Loucy (cell line): ENCODE measurements around the gene CLIP3.

ENCODE experiments used
- H2AFZ ChIP-seq: fragments of 200-600 bp; sonication (generic); 2 replicates; pipeline ENCODE4 v1.6.0; 2016; ENCODE audit warnings: antibody characterized with exemption, mild to moderate bottlenecking, low read length, moderate library complexity
- H3F3A ChIP-seq: fragments of 200-600 bp; 2 replicates; pipeline ENCODE4 v1.6.0; 2016; ENCODE audit warnings: antibody characterized with exemption, low read depth, mild to moderate bottlenecking
- H3K27me3 ChIP-seq: fragments of 200-600 bp; sonication (generic); 2 replicates; pipeline ENCODE4 v1.6.1; 2014; ENCODE audit warnings: low read length, mild to moderate bottlenecking; ENCODE audit not compliant: insufficient read depth, poor library complexity, severe bottlenecking
- H3K36me3 ChIP-seq: fragments of 200-600 bp; sonication (generic); 2 replicates; pipeline ENCODE4 v1.6.1; 2016; ENCODE audit warnings: low read length; ENCODE audit not compliant: insufficient read depth
- H3K4me1 ChIP-seq: fragments of 200-600 bp; sonication (generic); 2 replicates; pipeline ENCODE4 v1.5.1; 2014; ENCODE audit warnings: low read length, mild to moderate bottlenecking; ENCODE audit not compliant: insufficient read depth, poor library complexity, severe bottlenecking
- H3K4me2 ChIP-seq: fragments of 200-600 bp; sonication (generic); 2 replicates; pipeline ENCODE4 v1.6.0; 2014; ENCODE audit warnings: antibody characterized with exemption, low read length, low read depth, mild to moderate bottlenecking; ENCODE audit not compliant: poor library complexity, severe bottlenecking
- H3K4me3 ChIP-seq: fragments of 200-600 bp; sonication (generic); 2 replicates; pipeline ENCODE4 v1.5.1; 2014; ENCODE audit warnings: low read length, mild to moderate bottlenecking, mixed read lengths; ENCODE audit not compliant: poor library complexity, severe bottlenecking
- H3K79me2 ChIP-seq: fragments of 200-600 bp; sonication (generic); 2 replicates; pipeline ENCODE4 v1.6.1; 2014; ENCODE audit warnings: low read length; ENCODE audit not compliant: insufficient read depth
- H3K9ac ChIP-seq: fragments of 200-600 bp; sonication (generic); 2 replicates; pipeline ENCODE4 v1.6.0; 2014; ENCODE audit warnings: mild to moderate bottlenecking, low read depth, low read length, moderate library complexity; ENCODE audit not compliant: poor library complexity, severe bottlenecking
- H3K9me2 ChIP-seq: fragments of 200-600 bp; sonication (generic); replicated peaks from 2 replicates; pipeline ENCODE4 v1.6.1; 2016; ENCODE audit warnings: low read depth, low read length, mixed read lengths
- H3K9me3 ChIP-seq: fragments of 200-600 bp; sonication (generic); 2 replicates; pipeline ENCODE4 v1.6.1; 2014; ENCODE audit warnings: mild to moderate bottlenecking, antibody characterized with exemption, low read length, low read depth; ENCODE audit not compliant: insufficient read depth
- H4K20me1 ChIP-seq: fragments of 200-600 bp; sonication (generic); 2 replicates; pipeline ENCODE4 v1.6.0; 2014; ENCODE audit warnings: antibody characterized with exemption, low read length, mild to moderate bottlenecking; ENCODE audit not compliant: insufficient read depth, poor library complexity, severe bottlenecking
- CTCF ChIP-seq: fragments of 200-600 bp; sonication (generic); conservative IDR thresholded peaks from 2 replicates; pipeline ENCODE4 v1.5.1; 2014; ENCODE audit warnings: mild to moderate bottlenecking, antibody characterized with exemption, low read length
- EZH2phosphoT487 ChIP-seq: fragments of 200-600 bp; IDR thresholded peaks from 2 replicates; pipeline ENCODE4 v1.6.1; 2018; ENCODE audit warnings: antibody characterized with exemption, mild to moderate bottlenecking, moderate library complexity, borderline replicate concordance

CLIP3 gene

GRCh38 chr19:35978832-35979365 is 53.8 kb downstream of the CLIP3 start:
- Histone ChIP-seq H3K4me2 (no peak overlapping the region), H3K9ac (no peak overlapping the region), H3K79me2 (no peaks in the 10 kb centered on the region), H3F3A (no peaks in the 10 kb centered on the region), H2AFZ (no peak overlapping the region), H3K27me3 (no peaks in the 10 kb centered on the region), H3K4me3 (no peak overlapping the region), H3K36me3 (no peaks in the 10 kb centered on the region), H4K20me1 (no peaks in the 10 kb centered on the region), H3K9me3 (no peaks in the 10 kb centered on the region), H3K4me1 (no peaks in the 10 kb centered on the region), H3K9me2 (no peaks in the 10 kb centered on the region)
- TF ChIP-seq EZH2phosphoT487 (no peak), CTCF (no peak)

- H3K4me1 ChIP-seq = no peaks in the 10 kb centered on the region
- H3K9ac ChIP-seq = no peak overlapping the region
- H3F3A ChIP-seq = no peaks in the 10 kb centered on the region
- no peaks in the 10 kb centered on the region for H3K9me3 ChIP-seq
- no peaks in the 10 kb centered on the region for H3K27me3 ChIP-seq
- H3K4me2 ChIP-seq = no peak overlapping the region
- no peaks in the 10 kb centered on the region for H3K9me2 ChIP-seq
- no peak for TF ChIP-seq CTCF
- TF ChIP-seq EZH2phosphoT487 = no peak
- no peaks in the 10 kb centered on the region for H3K36me3 ChIP-seq
- H3K4me3 ChIP-seq = no peak overlapping the region
- no peaks in the 10 kb centered on the region for H3K79me2 ChIP-seq
- no peaks in the 10 kb centered on the region for H4K20me1 ChIP-seq
- no peak overlapping the region for H2AFZ ChIP-seq
Measured at GRCh38 chr19:35978271-35978670, 54.4 kb downstream of the CLIP3 start.

- peak; percentile 71 for TF ChIP-seq CTCF
- no peak for TF ChIP-seq EZH2phosphoT487
- H3F3A ChIP-seq = no peaks in the 10 kb centered on the region
- no peaks in the 10 kb centered on the region for H3K9me2 ChIP-seq
- H4K20me1 ChIP-seq = no peaks in the 10 kb centered on the region
- H3K4me2 ChIP-seq = no peak overlapping the region
- no peaks in the 10 kb centered on the region for H3K9me3 ChIP-seq
- H3K79me2 ChIP-seq = no peaks in the 10 kb centered on the region
- no peak overlapping the region for H3K9ac ChIP-seq
- H3K36me3 ChIP-seq = no peaks in the 10 kb centered on the region
- no peaks in the 10 kb centered on the region for H3K4me1 ChIP-seq
- no peak overlapping the region for H3K4me3 ChIP-seq
- H3K27me3 ChIP-seq = no peaks in the 10 kb centered on the region
- no peak overlapping the region for H2AFZ ChIP-seq
Measured at GRCh38 chr19:35977446-35978222, 55.0 kb downstream of the CLIP3 start.
